Measurements from ENCODE around the gene FXR2. TPM values are rescaled to one million over a fixed set of nuclear protein-coding genes. Genes with fewer than 3 reads are reported as not detected.

Gene FXR2
- total RNA-seq, 4 donors from 2014 or later, result 32.1 to 35.7 (median 33.9) TPM

GRCh38 chr17:7563115-7563869, 51.4 kb downstream of the FXR2 start:
- TF ChIP-seq CTCF (IDR thresholded peaks at IDR 0.05) (no peak), POLR2A (IDR thresholded peaks at IDR 0.05) (no peak)
- intact Hi-C loops (cut with DNase I; ENCODE audit: low total_unique reads), result loop anchor here (10.0 kb wide), 1 partner anchor 128 kb away; the partner anchor contains the start of genes FGF11 and TMEM102
- 86 to 87% methylated on average over 29 to 30 of the region's 30 CpGs for WGBS, 2 donors
- no peak for DNase-seq (ENCODE audit: low spot score in 2 of 2)
- H3K4me3 ChIP-seq (ENCODE audit: low read depth, poor library complexity, severe bottlenecking), result no peak overlapping the region

- WGBS, 2 donors, result 1 to 3% methylated on average over 9 to 14 of the region's 28 CpGs
- peak overlapping the region; percentile 74 for H3K4me3 ChIP-seq (ENCODE audit: low read depth, poor library complexity, severe bottlenecking)
- intact Hi-C loops (cut with DNase I; ENCODE audit: low total_unique reads), result loop anchor here (10.0 kb wide), 1 partner anchor 127 kb away; the partner anchor contains the start of genes FGF11 and TMEM102
- TF ChIP-seq POLR2A (IDR thresholded peaks at IDR 0.05), result no peak
- no peak for TF ChIP-seq CTCF (IDR thresholded peaks at IDR 0.05)
- DNase-seq (ENCODE audit: low spot score in 2 of 2), result no peak
Measured at GRCh38 chr17:7562208-7562605, 52.5 kb downstream of the FXR2 start.

GRCh38 chr17:7561589-7562207, 53.0 kb downstream of the FXR2 start, which contains the start of gene SENP3:
SENP3 (plus strand) TSS chr17:7561919; CDS start chr17:7563077, 1,158 bp downstream.
- WGBS, 2 donors, result 1% methylated on average over 49 to 57 of the region's 82 CpGs
- TF ChIP-seq CTCF (IDR thresholded peaks at IDR 0.05), result no peak
- TF ChIP-seq POLR2A (IDR thresholded peaks at IDR 0.05), result no peak
- H3K4me3 ChIP-seq (ENCODE audit: low read depth, poor library complexity, severe bottlenecking), result peak within 1 kb of the TSS; percentile 74
- intact Hi-C loops (cut with DNase I; ENCODE audit: low total_unique reads), result loop anchor here (10.0 kb wide), 1 partner anchor 127 kb away; the partner anchor contains the start of genes FGF11 and TMEM102
- peak; percentile 80 to 97 for DNase-seq (ENCODE audit: low spot score in 2 of 2)

- intact Hi-C loops (cut with DNase I; ENCODE audit: low total_unique reads), result loop anchor here (10.0 kb wide), 1 partner anchor 126 kb away; the partner anchor contains the start of genes FGF11 and TMEM102
- peak; percentile 87 to 99 for DNase-seq (ENCODE audit: low spot score in 2 of 2)
- no peak for TF ChIP-seq POLR2A (IDR thresholded peaks at IDR 0.05)
- TF ChIP-seq CTCF (IDR thresholded peaks at IDR 0.05), result peak in 2 of 3 donors; percentile 63 to 94
- peak overlapping the region; percentile 74 for H3K4me3 ChIP-seq (ENCODE audit: low read depth, poor library complexity, severe bottlenecking)
- WGBS, 2 donors, result 1% methylated on average over 32 of the region's 32 CpGs
Measured at GRCh38 chr17:7561028-7561575, 53.6 kb downstream of the FXR2 start.

- TF ChIP-seq POLR2A (IDR thresholded peaks at IDR 0.05) (no peak), CTCF (IDR thresholded peaks at IDR 0.05) (no peak)
- H3K4me3 ChIP-seq (ENCODE audit: low read depth, poor library complexity, severe bottlenecking), result no peak overlapping the region
- intact Hi-C loops (cut with DNase I; ENCODE audit: low total_unique reads), result loop anchor here (10.0 kb wide), 1 partner anchor 126 kb away; the partner anchor contains the start of genes FGF11 and TMEM102
- peak in 1 of 2 donors; percentile 94 for DNase-seq (ENCODE audit: low spot score in 2 of 2)
- WGBS, 2 donors, result 22 to 26% methylated on average over 22 of the region's 22 CpGs
Measured at GRCh38 chr17:7560172-7561027, 54.3 kb downstream of the FXR2 start.

Data from lower leg skin (tissue), 4 donors.